ENCODE results near the gene WNT4. TPM values are rescaled to one million over a fixed set of nuclear protein-coding genes. Genes with fewer than 3 reads are reported as not detected.

The WNT4 gene
- total and polyA plus RNA-seq, 2 donors (not counting 1 experiment from before 2014, with no cell fraction given) = not detected

GRCh38 chr1:22088331-22088730, 54.6 kb downstream of the WNT4 start:
- H3K4me2 ChIP-seq (replicated peaks; ENCODE audit: low read depth, low read length, poor library complexity, severe bottlenecking) = peak overlapping the region; percentile 29
- Mint-ChIP-seq H3K27ac (peak overlapping the region; percentile 65), H3K4me1 (peaks cover 74% of the 10 kb centered on the region), H3K27me3 (no peaks in the 10 kb centered on the region), H3K4me3 (peak overlapping the region; percentile 53), H3K9me3 (ENCODE audit: insufficient read depth) (no peaks in the 10 kb centered on the region)
- H4K20me1 ChIP-seq (ENCODE audit: control insufficient read depth, insufficient read depth, low read length, poor library complexity, severe bottlenecking) = peaks cover 73% of the 10 kb centered on the region
- DNase-seq (no peak), ATAC-seq (ENCODE audit: low read depth) (no peak)
- H3K79me2 ChIP-seq (ENCODE audit: control insufficient read depth, insufficient read depth, low read length) = peaks cover 92% of the 10 kb centered on the region
- H3K4me1 ChIP-seq (ENCODE audit: control insufficient read depth in 2 of 2, insufficient read depth in 2 of 2, low read length in 2 of 2) = peaks cover 43 to 45% of the 10 kb centered on the region in 2 donors
- intact Hi-C loops (cut with micrococcal nuclease) = loop anchor here (2.0 kb wide), 1 partner anchor 14 kb away; no protein-coding TSS in a partner anchor
- peaks cover 7 to 68% of the 10 kb centered on the region in 2 experiments for H3K36me3 ChIP-seq (replicated peaks in 1 of 2; ENCODE audit: control extremely low read depth in 1 of 2, control insufficient read depth in 1 of 2, extremely low read depth in 1 of 2, insufficient read depth in 2 of 2, low read length in 1 of 2)
- no peak overlapping the region for H3K9ac ChIP-seq (ENCODE audit: low read length)
- TF ChIP-seq EZH2 (IDR thresholded peaks at IDR 0.05; ENCODE audit: borderline replicate concordance, insufficient read depth, low read depth, low read length, poor library complexity, severe bottlenecking) (no peak), CTCF (IDR thresholded peaks at IDR 0.05) (no peak)
- H3K9me3 ChIP-seq (ENCODE audit: control extremely low read depth in 1 of 3, control insufficient read depth in 2 of 3, insufficient read depth in 1 of 3, low read length in 2 of 3) = no peaks in the 10 kb centered on the region
- 14% methylated on average over 1 of the region's 2 CpGs for WGBS (ENCODE audit: insufficient coverage)
- H2AFZ ChIP-seq (ENCODE audit: insufficient read depth, low read depth, low read length, poor library complexity, severe bottlenecking) = no peak overlapping the region
- ChIA-PET POLR2A (no interaction called here), CTCF (no interaction called here)
- H3K27ac ChIP-seq (ENCODE audit: low read length in 2 of 2) = peak overlapping the region in 1 of 2 donors; percentile 69
- no peak overlapping the region for H3K4me3 ChIP-seq (ENCODE audit: control extremely low read depth in 1 of 5, extremely low read depth in 1 of 5, insufficient read depth in 1 of 5, low read depth in 2 of 5, low read length in 4 of 5)
- no peaks in the 10 kb centered on the region for H3K27me3 ChIP-seq (replicated peaks in 1 of 4; ENCODE audit: control extremely low read depth in 1 of 4, control insufficient read depth in 3 of 4, insufficient read depth in 4 of 4, low read length in 3 of 4)

GRCh38 chr1:22080191-22080590, 62.7 kb downstream of the WNT4 start:
- no peaks in the 10 kb centered on the region for H3K27me3 Mint-ChIP-seq
- H3K27ac ChIP-seq (ENCODE audit: low read length in 2 of 2) = peak overlapping the region in 1 of 2 donors; percentile 1
- intact Hi-C loops (cut with micrococcal nuclease) = no loop called here
- no peaks in the 10 kb centered on the region for H3K27me3 ChIP-seq (replicated peaks in 1 of 4; ENCODE audit: control extremely low read depth in 1 of 4, control insufficient read depth in 3 of 4, insufficient read depth in 4 of 4, low read length in 3 of 4)
- ChIA-PET POLR2A (no interaction called here), CTCF (interaction anchor here (5.0 kb wide), 1 partner anchor 56 kb away, joined by 24 read pairs; no protein-coding TSS in a partner anchor)
- H3K36me3 ChIP-seq (replicated peaks in 1 of 2; ENCODE audit: control extremely low read depth in 1 of 2, control insufficient read depth in 1 of 2, extremely low read depth in 1 of 2, insufficient read depth in 2 of 2, low read length in 1 of 2) = peaks cover 25 to 61% of the 10 kb centered on the region in 2 experiments
- WGBS (ENCODE audit: insufficient coverage) = no CpG with 5 or more reads among the region's 2 CpGs
- DNase-seq (no peak), ATAC-seq (ENCODE audit: low read depth) (no peak)
- H3K4me1 Mint-ChIP-seq = peaks cover 69% of the 10 kb centered on the region
- H3K9me3 Mint-ChIP-seq (ENCODE audit: insufficient read depth) = no peaks in the 10 kb centered on the region
- H3K4me2 ChIP-seq (replicated peaks; ENCODE audit: low read depth, low read length, poor library complexity, severe bottlenecking) = no peak overlapping the region
- no peak overlapping the region for H2AFZ ChIP-seq (ENCODE audit: insufficient read depth, low read depth, low read length, poor library complexity, severe bottlenecking)
- TF ChIP-seq EZH2 (IDR thresholded peaks at IDR 0.05; ENCODE audit: borderline replicate concordance, insufficient read depth, low read depth, low read length, poor library complexity, severe bottlenecking) = no peak
- TF ChIP-seq CTCF (IDR thresholded peaks at IDR 0.05) = no peak
- peaks cover 97% of the 10 kb centered on the region for H4K20me1 ChIP-seq (ENCODE audit: control insufficient read depth, insufficient read depth, low read length, poor library complexity, severe bottlenecking)
- H3K79me2 ChIP-seq (ENCODE audit: control insufficient read depth, insufficient read depth, low read length) = peaks cover 100% of the 10 kb centered on the region
- H3K4me3 Mint-ChIP-seq = no peak overlapping the region
- no peak overlapping the region for H3K27ac Mint-ChIP-seq
- H3K4me1 ChIP-seq (ENCODE audit: control insufficient read depth in 2 of 2, insufficient read depth in 2 of 2, low read length in 2 of 2) = peaks cover 33 to 46% of the 10 kb centered on the region in 2 donors
- H3K9ac ChIP-seq (ENCODE audit: low read length) = no peak overlapping the region
- no peak overlapping the region for H3K4me3 ChIP-seq (ENCODE audit: control extremely low read depth in 1 of 5, extremely low read depth in 1 of 5, insufficient read depth in 1 of 5, low read depth in 2 of 5, low read length in 4 of 5)
- H3K9me3 ChIP-seq (ENCODE audit: control extremely low read depth in 1 of 3, control insufficient read depth in 2 of 3, insufficient read depth in 1 of 3, low read length in 2 of 3) = no peaks in the 10 kb centered on the region
